Aorta (tissue), 5 donors: ENCODE measurements around the gene COQ6. TPM values are rescaled to one million over a fixed set of nuclear protein-coding genes. Genes with fewer than 3 reads are reported as not detected.
A peak's percentile ranks its signal among the peaks of the same experiment; 100 is the strongest.
"Not testable (repeated sequence)": the region's sequence is repeated elsewhere in the genome, so short reads cannot be mapped to it uniquely, and the experiment has no call there.

Experiments used
- ATAC-seq: fragments of 200-7000 bp; cut with Tn5 transposase; one replicate; pipeline ENCODE4 v1.9.1; 2022; ENCODE audit warnings: moderate library complexity; ENCODE audit not compliant: low FRiP score
- DNase-seq, 2 donors: peaks; one replicate each; pipeline ENCODE4 v3.0.0-alpha.2; 2020
- H3K27ac ChIP-seq, 2 donors: one replicate each; pipeline ENCODE4 v1.5.1; 2013; ENCODE audit warnings: low read length in 2 of 2, mild to moderate bottlenecking in 2 of 2, moderate library complexity in 2 of 2, control low read depth in 1 of 2, inconsistent platforms in 1 of 2, low read depth in 1 of 2
- H3K27me3 ChIP-seq, 2 donors: one replicate each; pipeline ENCODE4 v1.6.1; 2013; ENCODE audit warnings: control low read depth in 1 of 2, low read length in 1 of 2, mild to moderate bottlenecking in 1 of 2, moderate library complexity in 1 of 2; ENCODE audit not compliant: insufficient read depth in 2 of 2, control insufficient read depth in 1 of 2
- H3K36me3 ChIP-seq, 2 donors: one replicate each; pipeline ENCODE4 v1.6.1; 2013; ENCODE audit warnings: control low read depth in 1 of 2, low read length in 1 of 2, mild to moderate bottlenecking in 1 of 2; ENCODE audit not compliant: insufficient read depth in 2 of 2, control insufficient read depth in 1 of 2
- H3K4me1 ChIP-seq, 2 donors: one replicate each; pipeline ENCODE4 v1.6.1; 2013; ENCODE audit warnings: low read length in 2 of 2, control low read depth in 1 of 2, mild to moderate bottlenecking in 1 of 2, moderate library complexity in 1 of 2; ENCODE audit not compliant: insufficient read depth in 2 of 2, control insufficient read depth in 1 of 2
- H3K4me3 ChIP-seq, 2 donors: one replicate each; pipeline ENCODE4 v1.5.1; 2013; ENCODE audit warnings: low read length in 2 of 2, control low read depth in 1 of 2, mild to moderate bottlenecking in 1 of 2
- H3K9me3 ChIP-seq: one replicate; pipeline ENCODE4 v1.6.1; 2013; ENCODE audit warnings: mild to moderate bottlenecking, low read length; ENCODE audit not compliant: control insufficient read depth
- WGBS, 2 donors: extraction: QIAGEN DNeasy Blood & Tissue Kit; methylation state at CpG; one replicate each; pipeline ENCODE4 v1.1.7; 2013; 5-methylcytosine and 5-hydroxymethylcytosine counted together
- intact Hi-C, 2 donors: fragments of 100-400 bp; cut with DNase I; formaldehyde crosslinking; loops; one replicate each; pipeline versions ENCODE4 v1.14.2 to v1.15.0; 2022
- long read RNA-seq, 2 donors: library from polyadenylated mRNA; unstranded; transcript quantifications; one replicate each; pipeline ENCODE4 v2.0.0, GENCODE V29; 2020 to 2021
- polyA plus RNA-seq, 2 donors: library from polyadenylated mRNA; stranded (reverse); fragments of 200-250 nt; gene quantifications; one replicate each; pipeline ENCODE4 v1.2.3, GENCODE V29; 2013
- total RNA-seq, 2 donors: library from RNA; stranded (reverse); fragmentation: NEBNext Ultra II Directional; extraction: Animal tissue kit (Norgen Biotek cat#: 25700); gene quantifications; one replicate each; pipeline ENCODE4 v1.2.1, GENCODE V29; 2021
- donor health status: healthy with polysubstance abuse.
- donor health status: Bipolar disorder and iron deficiency.
- donor health status: DM: no; HTN: no; CAD: no.
- donor health status: DM: no; HTN: no; CAD: no.
- donor health status: DM: yes; HTN: yes; CAD: no.

Gene COQ6
- total RNA-seq = 10 to 100 TPM; 17.5 to 21.5 TPM
- polyA plus RNA-seq = 10 to 100 TPM; 14.1 to 25.8 TPM
- long read RNA-seq, donor 1, transcript COQ6-201 (12 exons, 2,118 nt) = major isoform, 75 of 103 reads
- long read RNA-seq, donor 1, partial matches to known transcripts = 6 of 103 reads
- long read RNA-seq, donor 1, other reads (novel, unspliced or antisense) = 20 of 103 reads
- long read RNA-seq, donor 2, transcript COQ6-201 (12 exons, 2,118 nt) = major isoform, 8 of 22 reads
- long read RNA-seq, donor 2, partial matches to known transcripts = 7 of 22 reads
- long read RNA-seq, donor 2, other reads (novel, unspliced or antisense) = 5 of 22 reads

- Histone ChIP-seq H3K4me1 (no peaks in the 10 kb centered on the region), H3K4me3 (peak within 1 kb of the TSS; percentile 45 to 60), H3K9me3 (no peaks in the 10 kb centered on the region), H3K36me3 (peaks cover 0 to 3% of the 10 kb centered on the region in 2 donors), H3K27me3 (no peaks in the 10 kb centered on the region), H3K27ac (peak within 1 kb of the TSS in 1 of 2 donors; percentile 76)
- intact Hi-C loops = loop anchor here in 1 of 2 donors (2.0 to 10.0 kb wide), 3 partner anchors 63 to 305 kb away; partner anchors contain the start of genes DNAL1 and ZNF410
- 0% methylated on average over 70 of the region's 70 CpGs for WGBS, 2 donors
- DNase-seq = peak; percentile 96
- peak; percentile 98 for ATAC-seq
Observed at GRCh38 chr14:73949752-73950734, at the start of gene COQ6, which contains the start of gene FAM161B. Gene COQ6, plus strand, starts transcription at chr14:73950302. Its CDS starts 31 bp downstream, at chr14:73950333. Gene FAM161B, minus strand, starts transcription at chr14:73950094. Its CDS starts 68 bp downstream, at chr14:73950026.

GRCh38 chr14:73903028-73903427 is 47.1 kb upstream of the COQ6 start:
- no peak for DNase-seq
- H3K36me3 ChIP-seq = peaks cover 0 to 2% of the 10 kb centered on the region in 2 donors
- ATAC-seq = no peak
- WGBS, 2 donors = 76 to 79% methylated on average over 3 of the region's 3 CpGs
- H3K4me1 ChIP-seq = no peaks in the 10 kb centered on the region
- no peaks in the 10 kb centered on the region for H3K27me3 ChIP-seq
- no peak overlapping the region for H3K27ac ChIP-seq
- intact Hi-C loops = no loop called here
- H3K4me3 ChIP-seq = no peak overlapping the region
- no peaks in the 10 kb centered on the region for H3K9me3 ChIP-seq

DNA sequence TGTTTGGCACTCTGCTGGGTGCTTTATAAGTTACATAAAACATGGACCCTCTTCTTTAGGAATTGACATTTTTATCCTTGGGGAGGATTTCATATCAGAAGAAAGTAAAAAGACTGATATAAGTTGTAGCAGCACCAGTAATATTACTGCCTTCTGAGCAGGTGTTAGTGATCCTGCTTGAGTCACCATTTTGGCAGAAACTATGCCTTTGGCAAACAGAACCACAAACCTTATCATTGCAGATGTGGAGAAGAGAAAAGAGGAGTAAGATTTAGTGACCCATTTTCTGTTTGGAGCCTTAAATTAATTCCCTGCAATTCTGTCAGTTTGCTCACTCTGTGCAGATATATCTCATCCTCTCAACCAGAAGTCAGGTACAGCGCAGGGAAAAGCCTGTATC is 40.4 kb upstream of the COQ6 start:
- H3K36me3 ChIP-seq = peaks cover 4 to 17% of the 10 kb centered on the region in 2 donors
- H3K4me3 ChIP-seq = no peak overlapping the region
- DNase-seq (no peak), ATAC-seq (no peak)
- WGBS, 2 donors = 96 to 98% methylated on average over 1 of the region's 1 CpG
- no peaks in the 10 kb centered on the region for H3K4me1 ChIP-seq
- H3K27ac ChIP-seq = no peak overlapping the region
- no peaks in the 10 kb centered on the region for H3K27me3 ChIP-seq
- intact Hi-C loops = no loop called here
- H3K9me3 ChIP-seq = no peaks in the 10 kb centered on the region

- 17 to 29% methylated on average over 3 of the region's 3 CpGs for WGBS, 2 donors
- DNase-seq (no peak), ATAC-seq (no peak)
- Histone ChIP-seq H3K27me3 (no peaks in the 10 kb centered on the region), H3K4me1 (no peaks in the 10 kb centered on the region), H3K9me3 (no peaks in the 10 kb centered on the region), H3K27ac (no peak overlapping the region), H3K36me3 (peaks cover 4 to 17% of the 10 kb centered on the region in 2 donors), H3K4me3 (no peak overlapping the region)
- intact Hi-C loops = no loop called here
Observed at GRCh38 chr14:73913256-73913655, 36.8 kb upstream of the COQ6 start.

- Histone ChIP-seq H3K36me3 (peaks cover 5 to 6% of the 10 kb centered on the region in 2 donors), H3K27me3 (no peaks in the 10 kb centered on the region), H3K9me3 (no peaks in the 10 kb centered on the region), H3K4me1 (no peaks in the 10 kb centered on the region), H3K27ac (no peak overlapping the region), H3K4me3 (no peak overlapping the region)
- WGBS, 2 donors = 47% methylated on average over 6 of the region's 6 CpGs
- intact Hi-C loops = no loop called here
- DNase-seq = no peak
- ATAC-seq = no peak
Observed at GRCh38 chr14:73916324-73916723, 33.8 kb upstream of the COQ6 start.

- ATAC-seq, H3K4me3 ChIP-seq, H3K27ac ChIP-seq, H3K27me3 ChIP-seq, DNase-seq, intact Hi-C loops, H3K4me1 ChIP-seq, H3K9me3 ChIP-seq: not testable (repeated sequence)
- 98% methylated on average over 2 of the region's 2 CpGs for WGBS, 2 donors
- H3K36me3 ChIP-seq = peaks cover 4 to 13% of the 10 kb centered on the region in 2 donors
Observed at GRCh38 chr14:73919457-73919856, 30.6 kb upstream of the COQ6 start.

DNA sequence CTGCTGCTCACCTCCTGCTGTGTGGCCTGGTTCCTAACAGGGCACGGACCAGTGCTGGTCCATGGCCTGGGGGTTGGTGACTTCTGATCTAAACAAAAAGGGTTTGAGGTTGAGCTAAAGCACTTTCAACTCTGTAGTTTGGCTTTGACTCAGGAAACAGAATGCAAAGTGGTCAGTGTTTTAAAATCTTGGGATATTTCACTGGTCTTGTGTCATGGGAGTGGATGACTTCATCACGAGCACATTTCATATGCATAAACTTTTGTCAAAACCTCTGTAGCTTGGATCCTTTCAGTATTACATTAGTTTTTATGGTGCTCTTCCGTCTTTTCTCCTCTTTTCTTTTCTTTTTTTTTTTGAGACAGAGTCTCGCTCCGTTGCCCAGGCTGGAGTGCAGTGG is 25.8 kb upstream of the COQ6 start:
- peaks cover 4 to 19% of the 10 kb centered on the region in 2 donors for H3K36me3 ChIP-seq
- no peak for DNase-seq
- intact Hi-C loops = no loop called here
- WGBS, 2 donors = 78 to 83% methylated on average over 5 of the region's 5 CpGs
- no peak overlapping the region for H3K27ac ChIP-seq
- H3K27me3 ChIP-seq = no peaks in the 10 kb centered on the region
- ATAC-seq = no peak
- H3K4me1 ChIP-seq = no peaks in the 10 kb centered on the region
- H3K4me3 ChIP-seq = no peak overlapping the region
- no peaks in the 10 kb centered on the region for H3K9me3 ChIP-seq

GRCh38 chr14:73935666-73936065 is 14.4 kb upstream of the COQ6 start:
- DNase-seq = no peak
- H3K36me3 ChIP-seq = peaks cover 4 to 10% of the 10 kb centered on the region in 2 donors
- WGBS, 2 donors = 81% methylated on average over 2 of the region's 2 CpGs

More at GRCh38 chr14:73935666-73936065, 14.4 kb upstream of the COQ6 start:
- no peak overlapping the region for H3K27ac ChIP-seq
- no peaks in the 10 kb centered on the region for H3K9me3 ChIP-seq
- intact Hi-C loops = no loop called here
- no peak for ATAC-seq
- H3K4me3 ChIP-seq = no peak overlapping the region
- H3K27me3 ChIP-seq = no peaks in the 10 kb centered on the region
- H3K4me1 ChIP-seq = no peaks in the 10 kb centered on the region
